Measurements from ENCODE around the gene STRA6.
A peak's percentile ranks its signal among the peaks of the same experiment; 100 is the strongest.

STRA6 gene, protein sequence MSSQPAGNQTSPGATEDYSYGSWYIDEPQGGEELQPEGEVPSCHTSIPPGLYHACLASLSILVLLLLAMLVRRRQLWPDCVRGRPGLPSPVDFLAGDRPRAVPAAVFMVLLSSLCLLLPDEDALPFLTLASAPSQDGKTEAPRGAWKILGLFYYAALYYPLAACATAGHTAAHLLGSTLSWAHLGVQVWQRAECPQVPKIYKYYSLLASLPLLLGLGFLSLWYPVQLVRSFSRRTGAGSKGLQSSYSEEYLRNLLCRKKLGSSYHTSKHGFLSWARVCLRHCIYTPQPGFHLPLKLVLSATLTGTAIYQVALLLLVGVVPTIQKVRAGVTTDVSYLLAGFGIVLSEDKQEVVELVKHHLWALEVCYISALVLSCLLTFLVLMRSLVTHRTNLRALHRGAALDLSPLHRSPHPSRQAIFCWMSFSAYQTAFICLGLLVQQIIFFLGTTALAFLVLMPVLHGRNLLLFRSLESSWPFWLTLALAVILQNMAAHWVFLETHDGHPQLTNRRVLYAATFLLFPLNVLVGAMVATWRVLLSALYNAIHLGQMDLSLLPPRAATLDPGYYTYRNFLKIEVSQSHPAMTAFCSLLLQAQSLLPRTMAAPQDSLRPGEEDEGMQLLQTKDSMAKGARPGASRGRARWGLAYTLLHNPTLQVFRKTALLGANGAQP

DNA sequence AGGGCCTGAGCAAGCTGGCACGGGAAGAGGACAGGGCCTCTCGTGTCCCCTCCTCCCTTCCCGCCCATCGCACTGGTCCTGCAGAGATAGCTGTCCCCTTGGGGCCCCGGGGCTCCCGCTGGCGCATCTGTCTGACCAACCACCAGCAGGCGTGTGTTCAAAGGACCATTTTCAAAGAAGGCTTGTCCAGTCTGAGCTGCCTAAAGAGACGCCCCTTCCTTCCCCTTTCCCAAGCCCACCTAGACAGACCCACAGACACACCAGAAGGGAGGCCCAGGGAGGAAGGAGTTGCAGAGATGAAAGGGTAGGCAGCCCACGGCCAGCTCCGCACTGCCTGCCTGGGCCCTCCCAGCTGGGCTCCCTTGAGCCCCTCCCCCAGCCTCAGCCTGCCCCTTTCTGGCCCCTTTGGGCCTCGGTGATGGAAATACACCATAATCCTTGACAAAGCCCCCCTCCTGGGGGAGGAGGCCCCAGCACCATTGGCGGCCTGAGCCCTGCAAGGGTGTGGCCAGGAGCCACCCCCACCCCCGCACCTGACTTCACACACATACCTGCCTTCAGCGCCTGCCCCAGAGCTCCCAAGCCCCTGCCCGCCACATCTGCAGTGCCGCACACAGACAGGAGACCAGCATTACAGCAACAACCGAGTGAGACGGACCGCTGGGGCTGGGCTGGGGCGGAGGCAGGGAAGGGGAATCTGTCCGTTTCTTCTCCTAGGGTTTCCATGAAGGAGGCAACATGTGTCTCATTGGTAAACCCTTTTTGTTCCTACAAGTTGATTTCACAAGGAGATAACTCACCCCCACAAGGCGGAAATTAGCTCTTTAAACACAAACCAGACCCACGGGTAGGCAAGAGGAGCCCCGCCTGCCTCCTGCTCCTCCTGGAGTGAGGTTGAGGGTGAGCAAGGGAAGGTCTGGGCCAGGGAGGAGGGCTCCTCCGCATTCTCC is at the start of gene STRA6:
Gene STRA6 (minus strand): TSS at position 336 of the 950 bp plus-strand sequence. CDS start 520 bp downstream, outside the sequence.
- peak; percentile 90 for DNase-seq

DNA sequence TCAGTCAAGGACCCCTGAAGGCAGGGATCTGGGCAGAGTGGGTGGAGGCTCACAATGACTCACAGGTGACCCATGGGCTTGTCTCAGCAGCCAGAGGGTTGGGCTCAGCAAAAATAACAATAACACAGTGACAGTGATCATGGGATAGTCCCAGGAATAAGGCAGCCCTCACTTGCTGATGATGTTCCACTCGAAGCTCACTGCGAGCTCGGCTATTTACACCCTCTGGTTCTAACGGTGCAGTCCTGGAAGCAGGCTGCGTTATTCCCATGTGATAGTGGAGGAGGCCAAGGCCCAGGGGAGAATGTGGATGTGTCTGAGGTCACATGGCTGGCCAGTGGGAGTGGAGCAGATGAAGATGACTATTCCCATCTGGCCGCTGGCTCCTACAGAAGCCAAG is 49.7 kb upstream of the STRA6 start:
- no peak for DNase-seq

DNA sequence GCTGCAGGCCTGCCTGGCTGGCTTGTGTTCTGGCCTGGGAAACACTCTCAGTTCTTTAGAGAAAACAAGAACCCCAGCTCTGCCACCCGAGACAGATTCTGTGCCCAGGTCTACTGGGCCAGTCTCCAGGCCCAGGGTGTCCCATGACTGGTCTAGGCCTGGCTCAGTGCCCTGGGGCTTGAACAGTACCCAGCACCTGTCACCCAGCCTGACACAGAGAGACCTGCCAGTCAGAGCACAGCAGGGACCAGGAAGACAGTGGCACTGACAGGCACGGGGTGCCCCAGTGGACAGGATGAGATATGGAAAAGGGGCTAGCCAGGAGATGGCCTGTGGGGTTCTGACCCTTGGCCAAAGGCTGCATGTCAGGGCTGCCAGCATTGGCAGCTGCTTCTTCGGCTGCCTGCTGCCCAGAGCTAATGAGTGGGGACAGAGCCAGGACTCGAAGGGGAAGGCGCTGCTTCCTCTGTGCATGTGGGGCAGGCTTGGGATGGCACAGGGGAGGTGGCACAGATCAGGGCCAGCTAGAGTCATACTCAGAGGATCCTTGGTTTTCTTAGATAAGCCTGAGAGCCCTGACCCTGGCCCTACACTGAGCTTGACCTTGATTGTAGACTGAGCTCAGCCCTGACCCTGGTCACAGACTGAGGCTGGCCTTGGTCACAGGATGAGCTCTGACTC is 48.7 kb upstream of the STRA6 start:
- no peak for DNase-seq

DNA sequence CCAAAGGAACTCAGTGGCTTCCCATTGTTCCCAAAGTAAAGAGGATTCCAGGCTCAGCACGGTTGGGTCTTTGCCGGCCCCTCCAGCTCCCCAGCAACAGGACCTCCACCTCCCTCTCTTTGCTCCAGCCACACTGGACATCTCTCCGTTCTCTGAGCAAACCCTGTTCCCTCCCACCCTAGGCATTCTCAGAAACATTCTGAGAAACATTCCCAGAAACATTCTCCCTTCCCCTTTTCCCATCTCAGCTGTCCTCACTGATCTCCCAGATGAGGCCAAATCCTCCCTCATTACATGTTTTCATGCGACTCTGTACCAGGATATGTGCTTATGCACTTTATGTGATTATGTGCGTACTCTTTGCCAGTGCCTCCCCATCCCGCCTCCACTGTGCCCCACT is 47.7 kb upstream of the STRA6 start:
- DNase-seq = no peak

DNA sequence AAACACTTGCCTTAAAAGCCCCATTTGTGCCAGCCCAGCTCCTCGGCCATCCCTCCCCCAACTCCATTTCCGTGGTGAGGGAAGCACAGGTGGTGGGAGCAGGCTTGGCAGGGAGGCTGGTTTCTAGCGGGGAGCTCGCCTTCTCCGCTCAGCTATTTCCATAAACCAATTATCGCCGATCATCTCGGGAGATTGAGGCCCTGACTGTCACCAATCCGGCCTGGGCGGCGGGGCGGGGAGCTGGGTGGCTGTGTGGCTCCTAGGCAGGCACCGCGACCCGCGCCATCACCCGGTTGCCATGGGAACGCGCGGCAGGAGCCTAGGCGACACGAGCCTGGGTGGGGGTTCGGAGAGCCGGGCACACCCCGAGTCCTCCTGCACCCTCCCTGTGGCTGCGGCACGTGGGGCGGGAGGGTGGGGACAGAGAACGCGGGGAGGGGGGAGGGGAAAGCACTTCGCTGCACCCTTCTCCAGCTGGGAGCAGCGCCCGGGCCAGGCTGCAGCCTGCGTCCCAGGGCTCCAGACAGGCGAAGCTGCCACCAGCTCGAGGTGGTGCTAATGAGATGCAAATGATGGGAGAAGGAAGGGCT is 42.9 kb upstream of the STRA6 start:
- DNase-seq = peak; percentile 36

DNA sequence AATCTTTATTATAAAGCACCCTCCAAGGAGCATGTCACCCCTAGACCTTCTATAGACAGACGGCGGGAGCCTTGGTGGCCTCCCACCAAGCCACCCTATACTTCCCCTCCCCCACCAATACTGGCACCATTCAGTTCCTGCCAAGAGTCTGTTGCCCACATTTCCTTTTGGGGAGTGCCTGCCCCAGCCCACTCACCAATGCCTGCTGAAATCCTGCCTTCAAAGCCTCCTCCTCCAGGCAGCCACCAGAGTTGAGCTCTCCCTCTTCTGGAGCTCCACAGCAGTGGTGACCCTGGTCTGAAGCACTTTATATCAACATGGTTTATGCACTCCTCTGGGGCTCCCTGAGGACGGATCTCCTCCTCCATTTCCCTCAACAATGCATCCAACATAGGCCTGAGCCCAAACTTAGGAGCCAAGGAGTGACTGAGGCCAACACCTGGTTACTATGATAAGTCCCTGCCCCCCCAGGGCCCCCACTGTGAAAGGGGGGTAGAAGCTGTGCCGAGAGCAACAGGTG is 42.3 kb upstream of the STRA6 start:
- DNase-seq = no peak

DNA sequence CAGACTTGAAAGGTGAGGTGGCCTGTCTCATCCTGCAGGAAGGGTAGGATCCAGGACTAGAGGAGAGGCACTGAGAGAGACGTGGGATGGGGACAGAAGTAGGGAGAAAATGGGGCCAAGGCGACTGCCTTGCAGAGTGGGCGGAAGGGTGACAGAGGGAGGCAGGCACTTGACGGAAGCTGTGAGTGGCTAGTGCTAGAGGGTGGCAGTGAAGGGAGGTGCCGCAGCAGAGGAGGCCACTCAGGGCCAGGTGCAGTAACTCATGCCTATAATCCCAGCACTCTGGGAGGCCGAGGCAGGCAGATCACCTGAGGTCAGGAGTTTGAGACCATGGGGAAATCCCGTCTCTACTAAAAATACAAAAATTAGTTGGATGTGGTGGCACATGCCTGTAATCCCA is 40.8 kb upstream of the STRA6 start:
- no peak for DNase-seq

DNA sequence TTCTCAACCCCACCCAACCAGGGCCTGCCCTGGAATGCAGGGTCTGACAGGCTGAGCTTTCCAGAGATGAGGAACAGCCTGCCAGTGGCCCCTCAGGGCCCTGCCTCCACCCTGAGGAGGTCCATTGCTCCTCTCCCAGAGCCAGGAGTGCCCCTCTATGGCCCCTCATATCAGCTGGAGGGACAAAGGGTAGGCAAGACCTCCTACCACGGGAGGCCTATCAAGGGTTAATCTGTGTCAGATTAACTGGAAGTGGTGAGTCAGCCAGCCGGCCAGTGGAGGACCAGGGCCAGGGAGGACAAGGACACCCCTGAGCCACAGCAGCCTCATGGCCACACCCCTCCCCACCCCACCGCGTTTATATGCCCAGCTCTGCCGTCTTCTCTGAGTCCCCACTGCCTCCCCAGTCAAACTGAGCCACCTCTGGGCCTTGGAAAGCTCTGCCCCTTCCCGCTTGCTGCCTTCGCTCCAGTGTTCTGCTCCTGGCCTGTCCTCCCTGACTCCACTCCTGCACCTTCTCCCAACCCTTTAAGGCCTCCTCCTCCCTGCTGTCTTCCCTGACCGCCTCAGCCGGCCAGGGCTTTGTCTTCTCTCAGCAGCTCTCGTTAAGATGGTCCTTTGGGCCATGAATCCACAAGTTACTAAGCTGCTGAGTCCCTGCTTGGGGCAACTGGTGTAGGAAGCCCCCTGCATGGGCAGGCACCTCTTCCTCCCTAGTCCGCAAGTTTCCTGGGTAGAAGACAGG is 40.0 kb upstream of the STRA6 start:
- DNase-seq = no peak

DNA sequence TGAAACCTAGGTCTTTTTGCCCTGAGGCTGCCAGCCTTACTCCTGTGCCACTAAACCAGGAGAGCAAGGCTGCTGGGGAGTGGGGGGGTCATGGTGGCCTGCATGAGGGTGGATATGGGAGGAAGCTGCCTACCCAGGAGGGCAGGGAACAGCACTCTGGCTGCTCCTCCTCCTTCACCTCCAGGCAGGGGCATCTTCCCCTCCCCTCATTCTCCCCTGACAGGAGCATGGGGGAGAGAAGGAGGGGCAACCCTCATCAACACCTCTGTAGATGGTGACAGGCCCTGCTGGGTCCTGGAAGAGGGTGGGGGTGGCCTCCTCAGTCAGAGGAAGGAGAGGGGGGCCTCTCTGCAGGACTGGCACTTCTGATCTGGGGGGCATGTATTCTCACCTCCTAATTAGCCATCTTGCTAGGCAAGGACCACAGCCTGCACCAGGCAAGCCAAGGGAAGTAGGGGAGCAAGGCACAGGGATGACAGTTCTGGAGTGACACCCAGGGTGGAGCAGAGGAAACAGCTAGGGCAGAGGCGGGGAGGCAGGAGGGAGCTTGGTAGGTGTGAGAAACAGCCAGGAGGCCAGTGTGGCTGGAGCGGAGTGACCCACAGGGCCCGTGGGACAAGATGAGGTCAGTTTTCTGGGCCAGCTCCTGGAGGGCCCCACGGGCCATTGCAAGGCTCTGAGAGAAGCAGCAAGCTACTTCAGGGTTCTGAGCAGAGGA is 38.5 kb upstream of the STRA6 start:
- DNase-seq = no peak

DNA sequence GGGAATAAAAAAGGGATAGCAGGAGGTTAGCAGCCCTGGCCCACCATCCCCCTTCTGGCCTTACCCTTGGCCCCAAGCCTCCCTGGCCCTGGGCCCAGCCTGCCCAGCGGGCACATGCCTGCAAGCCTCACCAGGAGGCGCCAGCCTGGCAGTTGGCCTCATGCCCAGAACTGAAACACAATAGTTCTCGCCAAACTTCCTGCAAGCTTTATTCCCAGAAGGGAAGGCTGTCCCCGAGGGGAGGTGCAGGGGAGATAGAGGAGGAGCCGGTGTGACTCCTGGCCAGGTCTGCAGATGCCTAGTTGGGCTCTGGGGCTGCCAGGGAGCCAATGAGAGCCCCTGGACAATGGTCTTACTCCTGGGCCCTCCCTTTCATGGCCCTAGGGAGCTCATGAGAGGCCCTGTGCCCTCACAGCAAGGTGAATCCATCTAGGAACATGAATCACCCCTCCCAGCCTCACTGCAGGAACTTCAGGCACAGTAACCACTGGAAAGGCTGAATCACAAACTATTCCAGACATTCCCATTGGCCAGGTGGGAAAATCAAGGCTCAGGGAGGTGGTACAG is 37.5 kb upstream of the STRA6 start:
- DNase-seq = peak; percentile 47

DNA sequence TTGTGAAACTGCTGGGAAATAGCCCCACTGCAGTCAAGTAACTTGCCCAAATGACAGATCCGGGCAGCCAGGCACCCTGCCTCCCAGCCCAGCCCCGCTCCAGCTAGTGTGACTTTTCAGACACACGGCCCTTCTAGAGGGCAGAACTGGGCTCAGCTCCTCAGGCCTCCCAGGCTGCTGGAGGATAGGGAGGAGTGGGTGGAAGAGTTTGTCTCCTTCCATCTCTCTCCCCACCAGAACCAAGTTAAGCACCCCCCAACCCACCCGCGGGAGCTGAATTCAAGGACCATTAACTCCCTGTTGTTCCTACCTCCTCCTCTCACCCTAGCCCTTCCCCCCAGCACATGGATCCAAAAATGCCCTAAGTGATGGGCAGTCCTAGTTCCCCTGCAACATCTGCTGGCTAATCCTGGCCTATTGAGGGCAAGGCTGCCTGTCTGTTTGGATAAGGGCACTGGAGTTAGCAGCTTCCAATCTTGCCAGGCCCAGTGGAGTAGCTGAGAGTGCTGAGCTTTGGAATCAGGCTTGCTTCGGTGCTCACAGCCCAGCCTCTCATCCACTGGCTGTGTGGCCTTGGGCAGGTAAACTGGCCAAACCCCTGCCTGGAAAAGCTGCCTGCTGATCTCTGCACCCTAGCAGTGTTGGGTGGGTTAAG is 36.6 kb upstream of the STRA6 start:
- DNase-seq = no peak

DNA sequence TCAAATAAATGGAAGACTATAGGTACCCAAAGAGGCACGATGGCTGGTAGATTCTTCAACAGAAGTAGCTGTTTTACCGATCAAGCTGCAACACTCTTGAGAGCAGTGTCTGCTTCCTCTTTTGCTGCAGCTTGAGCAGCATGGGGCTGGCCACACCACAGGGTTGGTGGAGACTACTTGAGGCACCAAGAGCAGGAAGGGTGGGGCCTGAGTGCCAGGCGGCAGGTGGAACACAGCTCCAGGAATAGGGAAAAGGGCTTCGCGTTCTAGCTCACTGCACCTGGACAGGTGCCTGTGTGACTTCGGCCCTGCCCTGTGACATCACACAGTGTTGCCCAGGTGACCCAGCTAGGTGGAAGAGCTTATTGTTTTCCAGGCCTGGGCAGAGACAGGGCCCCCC is 33.4 kb upstream of the STRA6 start, which contains the start of gene CCDC33:
Gene CCDC33 (plus strand): TSS at position 365 of the 400 bp plus-strand sequence. CDS start 394 bp downstream, outside the sequence.
- DNase-seq = no peak

DNA sequence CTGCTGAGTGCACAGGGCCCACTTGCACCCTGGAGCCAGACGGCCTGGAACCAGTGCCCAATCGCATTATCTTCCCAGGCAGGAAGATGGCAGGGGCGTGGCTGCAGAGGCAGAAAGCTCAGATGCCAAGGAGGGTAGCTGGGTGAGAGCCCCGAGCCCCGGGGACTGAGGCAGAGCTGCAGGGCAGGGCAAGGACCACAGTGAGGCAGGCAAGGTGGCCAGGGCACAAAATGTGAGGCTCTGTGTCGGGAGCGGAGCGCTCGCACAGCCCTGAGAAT is 31.9 kb upstream of the STRA6 start:
- no peak for DNase-seq

DNA sequence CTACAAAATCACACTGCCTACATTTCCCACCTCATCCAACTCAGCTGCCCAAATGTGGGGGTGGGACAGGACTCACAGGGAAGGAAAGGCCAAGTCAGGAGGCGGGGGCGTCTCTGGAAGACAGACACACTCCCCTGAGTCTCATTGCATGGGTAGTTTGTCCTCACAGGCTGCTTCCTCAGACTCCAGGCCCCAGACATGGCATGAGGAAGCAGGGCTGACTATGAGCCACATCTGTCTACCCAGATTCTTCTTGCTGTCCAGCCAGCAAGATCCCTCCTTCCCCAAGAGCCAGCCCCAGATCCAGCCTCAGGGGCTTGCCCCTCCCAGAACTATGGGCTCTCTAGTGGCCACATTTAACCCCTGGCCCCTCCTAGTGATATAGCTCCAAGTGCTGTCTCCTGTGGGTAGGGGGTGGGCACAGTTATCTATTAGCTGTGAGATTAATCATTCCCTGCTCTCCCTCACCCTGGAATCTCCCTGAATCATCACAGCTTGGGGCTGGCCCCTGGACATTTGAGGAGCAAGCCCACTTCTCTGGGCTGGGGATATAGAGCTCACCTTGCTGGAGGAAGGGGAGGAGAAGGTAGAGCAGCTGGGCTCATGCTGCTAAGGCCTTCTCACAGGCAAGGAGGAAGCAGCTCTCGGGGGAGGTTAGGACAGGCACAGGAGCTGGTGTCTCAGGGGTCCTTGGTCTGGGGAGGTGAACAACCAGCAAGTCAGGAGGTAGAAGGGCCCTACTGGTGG is 31.4 kb upstream of the STRA6 start:
- DNase-seq = no peak

DNA sequence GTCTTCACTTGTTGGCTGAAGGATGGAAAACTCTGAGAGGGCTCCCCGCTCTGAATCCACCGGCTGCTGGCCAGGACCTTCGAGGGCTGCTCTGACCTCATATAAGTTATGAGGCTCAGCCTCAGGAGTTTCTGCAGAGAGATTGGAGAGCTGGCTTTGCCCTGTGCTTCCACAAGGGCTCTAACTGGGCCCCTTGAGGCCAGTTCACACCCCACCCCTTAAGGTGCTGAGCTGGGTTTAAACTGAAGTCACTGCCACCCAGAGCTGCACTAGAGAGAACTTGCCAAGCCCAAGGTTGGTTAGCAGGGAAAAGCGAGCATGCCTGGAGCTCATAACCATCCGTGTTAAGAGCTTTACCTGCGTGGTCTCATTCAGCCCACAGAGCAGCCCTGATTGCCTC is 30.8 kb upstream of the STRA6 start:
- DNase-seq = no peak

DNA sequence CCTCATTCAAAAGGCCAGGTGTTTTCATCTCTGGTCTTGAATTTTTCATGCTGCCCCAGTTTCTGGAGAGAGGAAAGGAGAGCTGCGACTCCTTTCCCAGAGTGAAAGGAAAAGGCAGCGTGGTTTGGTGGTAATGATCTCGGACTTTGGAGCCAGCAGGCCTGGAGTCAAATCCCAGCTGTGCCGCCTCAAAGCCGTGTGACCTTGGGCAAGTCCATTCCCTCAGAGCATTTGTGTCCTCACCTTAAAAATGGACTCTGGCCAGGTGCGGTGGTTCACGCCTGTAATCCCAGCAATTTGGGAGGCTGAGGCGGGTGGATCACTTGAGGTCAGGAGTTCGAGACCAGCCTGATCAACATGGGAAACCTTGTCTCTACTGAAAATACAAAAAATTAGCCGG is 28.9 kb upstream of the STRA6 start:
- no peak for DNase-seq

DNA sequence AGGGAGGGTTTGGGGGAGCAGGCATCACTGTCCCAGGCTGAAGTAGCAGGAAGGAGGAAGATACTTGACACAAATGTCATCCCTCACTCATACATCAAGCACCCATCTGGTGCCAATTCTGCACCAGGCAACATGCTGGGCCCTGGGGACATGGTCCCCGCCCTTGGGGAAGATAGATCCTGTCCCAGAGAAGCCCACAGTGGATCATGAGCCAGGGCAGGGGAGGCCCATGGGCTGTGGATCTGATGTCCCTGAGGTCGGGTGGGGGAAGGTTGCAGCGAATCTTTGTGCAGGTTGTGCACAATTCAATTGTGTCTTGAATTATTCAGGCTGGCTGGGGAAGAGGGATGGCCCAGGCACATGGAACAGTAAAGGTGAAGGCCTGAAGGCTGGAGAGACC is 27.1 kb upstream of the STRA6 start:
- DNase-seq = no peak

DNA sequence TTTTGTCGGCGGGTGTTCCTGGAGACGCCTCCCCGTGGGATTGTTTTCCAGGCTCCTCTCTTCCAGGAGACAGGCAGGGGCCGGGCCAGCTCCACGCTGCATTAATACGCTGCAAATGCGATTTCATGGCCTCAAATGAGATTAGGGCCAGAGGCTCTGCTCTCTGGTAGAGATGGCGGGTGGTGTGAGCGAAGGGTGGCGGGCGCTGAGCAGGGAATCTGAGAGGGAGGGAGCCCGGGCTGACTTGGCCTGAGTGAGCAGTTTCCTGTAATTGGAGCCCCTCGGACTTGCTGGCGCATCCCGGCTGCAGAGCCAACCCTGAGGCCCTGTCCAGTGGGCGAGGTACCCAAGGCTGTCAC is 26.1 kb upstream of the STRA6 start:
- DNase-seq = no peak
